SKM-1 (cell line): Measurements from ENCODE around the gene ANO1.

Experiments
- DNase-seq: peaks from one replicate; lab custom pipeline; 2025; ENCODE audit not compliant: unreplicated experiment; lab: John Stamatoyannopoulos, UW

Gene ANO1

DNA sequence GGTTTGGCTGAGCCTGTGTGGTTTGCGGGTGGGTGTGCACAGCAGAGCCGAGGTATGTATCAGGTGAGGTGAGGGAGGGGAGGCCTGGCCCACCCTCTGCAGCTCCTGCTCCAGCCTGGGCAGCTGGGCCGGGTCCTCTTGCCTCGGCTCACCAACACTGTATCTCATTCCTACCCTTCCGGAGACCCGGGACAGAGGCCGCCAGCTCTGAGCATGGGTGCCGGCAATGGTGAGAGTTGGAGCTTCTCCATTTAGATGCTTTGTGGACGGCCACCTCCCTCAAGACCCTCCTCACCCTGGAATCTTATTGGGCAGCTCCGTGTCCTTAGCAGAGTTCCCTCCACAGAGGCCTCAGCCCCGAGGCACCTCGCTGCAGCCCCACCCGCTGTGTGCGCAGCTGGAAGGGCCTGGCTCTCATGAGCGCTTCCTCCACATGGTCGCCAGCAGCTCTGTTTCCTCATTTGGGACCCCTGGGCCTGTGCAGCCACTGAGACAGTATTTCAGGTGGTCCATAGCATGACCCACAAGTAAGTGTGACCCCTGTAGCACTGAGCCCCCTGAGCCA lies 55.7 kb downstream of the ANO1 start:
- DNase-seq = no peak

DNA sequence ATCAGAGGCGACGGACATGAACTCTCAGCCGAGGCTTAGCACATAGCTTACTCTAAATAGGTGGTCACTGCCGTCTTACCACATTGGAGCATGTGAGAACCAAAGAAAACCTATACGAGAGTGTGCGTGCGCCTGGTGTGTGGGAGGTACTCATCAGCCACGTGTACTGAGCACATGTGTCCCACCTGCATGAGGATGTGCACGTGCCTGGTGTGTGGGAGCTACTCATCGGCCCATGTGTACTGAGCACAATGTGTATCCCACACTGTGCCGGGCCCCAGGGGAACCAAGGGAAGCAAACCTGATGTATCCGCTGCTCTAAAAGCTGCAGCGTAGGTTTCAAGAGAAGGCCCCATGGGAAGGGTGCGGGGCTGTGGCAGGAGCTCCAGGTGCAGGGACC lies 56.4 kb downstream of the ANO1 start:
- no peak for DNase-seq

DNA sequence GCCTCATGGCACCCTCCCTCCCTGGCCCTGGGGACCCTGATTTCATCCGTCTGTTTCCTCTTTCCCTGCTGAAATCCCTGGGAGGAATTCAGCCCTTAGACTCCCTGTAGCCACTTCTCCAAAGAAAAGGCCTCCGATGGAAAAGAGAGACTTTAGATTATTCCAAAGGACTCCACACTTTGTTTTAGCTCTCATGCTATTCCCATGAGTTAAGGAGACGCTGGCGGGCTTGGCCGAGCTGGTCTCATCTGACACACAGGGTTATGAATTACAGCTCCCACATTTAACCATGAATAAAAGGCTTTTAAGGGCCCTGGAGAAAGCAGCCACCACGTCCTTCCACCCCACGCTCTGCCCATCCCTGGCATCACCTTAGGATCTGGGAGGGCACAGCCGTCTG lies 57.0 kb downstream of the ANO1 start:
- DNase-seq = no peak

DNA sequence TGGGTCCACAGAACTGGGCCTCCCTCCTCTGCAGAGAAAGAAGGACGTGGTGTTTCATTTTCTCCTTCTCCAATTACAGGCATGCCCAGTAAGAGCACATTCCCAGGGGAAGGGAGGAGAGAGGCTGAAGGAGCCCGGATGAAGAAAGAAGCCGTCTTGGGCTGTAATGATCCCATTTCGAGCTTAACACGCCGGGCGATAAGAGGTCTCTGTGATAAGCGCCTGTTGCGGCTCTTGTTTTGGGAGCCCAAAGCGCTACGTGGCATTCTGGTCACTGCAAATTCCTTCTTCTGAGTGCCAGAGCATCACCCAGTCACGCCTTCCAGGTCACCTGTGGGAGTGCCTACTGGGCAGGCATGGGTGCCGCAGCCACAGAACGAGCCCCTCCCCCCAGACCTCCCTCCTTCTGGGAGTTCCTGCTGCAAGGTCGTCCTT lies 57.5 kb downstream of the ANO1 start:
- no peak for DNase-seq

DNA sequence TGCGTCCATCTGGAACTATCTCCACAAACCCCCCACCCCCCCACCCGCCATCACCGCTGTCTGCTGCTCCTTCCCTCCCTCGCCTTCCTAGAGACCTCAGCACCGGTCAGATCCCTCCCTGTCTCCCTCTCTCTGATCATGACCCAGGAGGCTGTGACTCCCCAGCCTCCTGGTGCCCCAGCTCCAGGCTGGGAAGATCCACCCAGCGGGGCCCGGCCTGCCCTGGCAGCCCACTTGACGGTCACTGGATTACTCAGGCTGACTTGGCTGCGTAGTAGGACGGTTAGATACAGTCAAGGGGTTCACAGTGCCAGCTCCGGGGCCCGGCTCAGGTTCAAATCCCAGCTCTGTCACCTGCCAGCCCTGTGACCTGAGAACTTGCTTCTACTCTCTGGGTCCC lies 59.3 kb downstream of the ANO1 start:
- no peak for DNase-seq

DNA sequence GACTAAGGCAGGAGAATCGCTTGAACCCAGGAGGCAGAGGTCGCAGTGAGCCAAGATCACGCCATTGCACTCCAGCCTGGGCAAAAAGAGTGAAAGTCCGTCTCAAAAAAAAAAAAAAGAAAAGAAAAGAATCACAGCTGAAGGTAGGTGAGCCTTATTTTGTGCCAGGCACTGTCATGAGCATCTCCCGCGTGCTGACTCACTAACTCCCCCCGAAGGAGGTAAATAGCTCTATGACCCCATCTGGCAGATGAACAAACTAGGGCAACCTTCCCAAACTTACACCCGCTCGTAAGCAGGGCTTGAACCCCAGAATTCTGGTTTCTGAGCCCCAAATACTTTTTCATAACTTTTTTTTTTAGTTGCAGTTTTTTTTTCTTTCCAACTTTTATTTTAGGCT lies 60.3 kb downstream of the ANO1 start:
- DNase-seq = no peak

DNA sequence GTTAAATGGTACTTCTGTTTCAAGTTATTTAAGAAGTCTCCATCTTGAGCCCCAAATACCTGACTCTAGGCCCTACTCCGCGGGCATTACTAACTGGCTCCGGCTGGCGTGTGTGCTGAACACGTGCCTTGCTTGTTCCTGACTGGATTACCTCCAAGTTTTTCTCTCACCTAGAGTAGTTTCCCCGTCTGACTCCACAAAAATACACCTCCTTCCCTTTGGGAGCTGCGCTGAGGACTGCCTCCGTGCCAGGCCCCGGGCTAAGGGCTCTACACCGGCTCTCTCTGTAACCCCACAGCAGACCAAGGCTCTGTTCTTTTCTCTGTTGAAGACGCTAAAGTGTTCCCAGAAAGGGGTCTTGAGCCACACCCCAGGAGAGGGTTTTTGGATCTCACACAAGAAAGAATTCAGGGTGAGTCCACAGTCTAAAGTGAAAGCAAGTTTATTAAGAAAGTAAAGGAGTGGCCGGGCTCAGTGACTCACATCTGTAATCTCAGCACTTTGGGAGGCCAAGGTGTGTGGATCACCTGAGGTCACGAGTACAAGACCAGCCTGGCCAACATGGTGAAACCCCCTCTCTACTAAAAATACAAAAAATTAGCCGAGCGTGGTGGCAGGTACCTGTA lies 61.8 kb downstream of the ANO1 start:
- no peak for DNase-seq

DNA sequence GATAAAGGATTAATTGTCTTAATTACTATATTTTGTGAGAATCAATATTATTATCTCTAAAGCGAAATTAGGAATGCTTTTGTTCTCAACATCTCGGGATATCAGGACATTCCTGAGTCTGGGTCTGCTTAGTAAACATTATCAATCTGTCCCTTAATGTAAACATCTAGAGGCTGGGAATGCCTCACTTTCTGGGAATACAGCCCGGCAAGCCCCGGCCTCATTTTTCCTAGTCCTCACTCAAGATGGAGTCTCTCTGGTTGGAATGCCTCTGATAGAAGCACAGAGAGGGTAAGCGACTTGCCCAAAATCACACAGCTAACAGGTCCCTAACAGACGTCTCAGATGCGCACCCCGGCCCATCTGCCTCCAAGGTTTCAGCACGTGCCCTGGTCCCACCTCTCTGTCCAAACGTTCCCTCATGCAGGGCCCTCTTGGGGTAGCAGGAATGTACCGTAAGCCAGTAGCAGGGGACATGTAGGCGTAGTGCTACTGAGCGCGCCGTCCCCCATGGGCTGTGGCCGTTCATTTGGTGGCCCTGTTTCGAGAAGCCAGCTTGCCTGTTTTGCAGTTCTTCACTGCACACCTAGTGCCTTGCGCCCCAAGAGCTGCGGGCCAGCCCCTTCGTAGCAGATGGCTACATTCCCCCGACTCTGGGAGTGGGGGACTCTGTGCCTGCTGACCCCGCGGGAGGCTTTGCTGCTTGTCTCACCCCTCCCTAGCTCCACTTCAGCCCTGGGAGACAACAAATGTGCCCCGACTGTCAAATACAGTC lies 62.8 kb downstream of the ANO1 start:
- no peak for DNase-seq

DNA sequence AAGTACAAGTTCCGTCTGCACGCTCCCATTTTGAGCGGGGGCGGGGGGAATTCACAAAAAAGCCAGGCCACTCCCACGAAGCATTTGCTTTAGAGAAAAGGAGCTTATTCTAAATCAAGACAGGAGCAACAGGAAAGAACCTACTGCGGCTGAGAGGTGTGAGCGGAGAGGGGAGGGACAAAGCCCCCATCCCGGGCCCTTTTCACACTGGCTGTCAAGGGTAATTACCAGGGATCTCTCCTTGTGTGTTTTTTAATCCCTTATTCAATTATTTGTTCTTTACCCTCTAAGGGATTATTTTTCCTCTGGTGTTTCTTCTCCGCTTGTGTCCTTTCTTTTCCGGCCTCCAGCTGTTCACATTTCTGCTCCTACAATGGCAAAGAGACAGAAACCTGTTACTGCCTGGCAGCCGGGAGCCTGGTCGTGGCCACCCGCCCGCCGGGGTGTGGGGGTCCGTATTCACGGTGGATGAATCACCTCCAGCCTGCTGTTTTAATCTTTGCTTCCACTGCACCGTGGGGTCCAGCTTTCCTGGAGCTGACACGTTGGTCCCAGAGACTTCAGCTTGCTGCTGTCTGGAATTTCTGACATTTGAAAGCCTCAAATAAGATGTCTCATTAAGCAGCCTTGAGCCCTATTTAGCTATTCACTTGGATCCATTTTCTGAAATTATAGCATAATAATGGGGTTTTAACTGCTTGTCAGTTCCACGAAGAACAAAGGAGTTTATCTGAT lies 63.5 kb downstream of the ANO1 start:
- no peak for DNase-seq

DNA sequence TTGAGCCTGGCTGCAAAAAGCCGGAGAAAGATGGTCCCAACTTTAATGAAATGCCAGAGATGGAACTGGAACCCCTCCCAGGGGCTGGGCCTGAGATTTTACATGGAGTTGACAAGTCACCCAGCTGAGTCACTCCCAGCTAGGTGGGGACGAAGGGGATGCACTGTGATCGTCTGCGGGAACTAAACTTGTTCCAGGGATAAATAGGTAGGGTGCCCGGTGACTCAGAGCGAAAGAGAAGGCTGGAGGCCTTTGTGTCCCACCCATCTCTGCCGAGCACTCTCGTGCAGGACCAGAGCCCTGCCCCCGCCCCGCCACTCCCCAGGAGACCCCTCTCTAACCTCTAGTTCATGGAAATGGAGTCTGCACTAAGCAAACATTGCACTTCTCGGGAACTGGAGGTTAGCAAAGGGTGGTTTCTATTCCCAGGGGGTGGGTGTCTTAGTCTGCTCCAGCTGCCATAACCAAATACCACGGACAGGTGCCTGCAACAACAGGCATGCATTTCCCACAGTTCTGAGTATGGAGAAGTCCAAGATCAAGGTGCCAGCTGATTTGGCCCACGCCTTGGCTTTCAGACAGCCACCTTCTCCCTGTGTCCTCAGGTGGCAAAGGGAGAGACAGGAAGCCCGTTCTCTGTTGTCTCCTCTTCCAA lies 64.2 kb downstream of the ANO1 start:
- no peak for DNase-seq

DNA sequence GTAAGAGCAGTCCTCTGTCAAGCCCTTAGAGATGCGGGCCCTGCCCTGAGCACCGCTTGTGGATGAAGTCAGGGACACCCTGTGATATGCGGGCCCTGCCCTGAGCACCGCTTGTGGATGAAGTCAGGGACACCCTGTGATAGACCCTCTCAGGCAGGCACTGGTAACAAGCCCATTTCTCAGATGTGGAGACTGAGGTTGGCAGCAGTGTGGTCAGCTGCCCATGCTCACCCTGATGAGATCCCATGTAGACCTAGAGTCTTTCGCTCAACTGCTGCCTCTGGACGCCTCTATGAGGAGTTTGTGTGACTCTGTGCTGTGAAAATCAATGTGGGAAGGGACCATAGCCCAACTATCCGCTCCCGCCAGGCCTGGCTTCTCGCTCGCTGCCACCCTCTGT lies 66.1 kb downstream of the ANO1 start:
- no peak for DNase-seq

DNA sequence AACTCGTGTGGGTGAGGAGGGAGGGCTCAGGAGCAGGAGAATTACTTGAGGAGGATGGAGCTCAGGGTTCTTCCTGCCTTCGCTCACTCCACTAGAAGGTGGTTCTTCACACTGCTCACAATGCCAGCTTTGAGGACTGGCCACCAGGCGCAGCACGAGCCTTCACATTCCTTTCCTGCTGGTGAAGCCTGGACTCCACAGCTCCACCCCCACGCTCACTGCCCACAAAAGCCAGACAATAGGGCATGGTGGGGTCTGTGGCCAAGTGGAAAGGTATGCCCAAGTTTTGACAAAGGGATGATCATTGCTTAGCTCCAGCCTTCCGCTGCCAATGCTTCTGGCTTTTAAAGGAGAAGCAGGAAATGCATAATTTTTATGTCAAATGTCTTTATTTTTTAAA lies 67.0 kb downstream of the ANO1 start:
- no peak for DNase-seq

DNA sequence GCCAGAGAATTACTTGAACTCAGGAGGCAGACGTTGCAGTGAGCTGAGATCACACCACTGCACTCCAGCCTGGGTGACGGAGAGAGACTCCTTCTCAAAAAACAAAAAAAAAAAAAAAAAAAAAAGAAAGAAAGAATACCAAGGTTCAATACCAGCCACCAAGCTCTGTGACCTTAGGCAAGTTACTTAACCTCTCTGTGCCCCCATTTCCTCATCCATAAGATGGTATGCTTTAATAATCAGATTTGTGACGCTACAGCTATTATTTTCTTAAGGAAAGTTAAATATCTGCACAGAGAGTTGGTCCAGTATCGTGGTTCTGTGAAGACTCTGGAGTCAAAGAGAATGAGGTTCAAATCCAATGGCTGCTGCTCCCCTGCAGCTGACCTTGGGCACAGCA lies 67.7 kb downstream of the ANO1 start:
- DNase-seq = no peak

DNA sequence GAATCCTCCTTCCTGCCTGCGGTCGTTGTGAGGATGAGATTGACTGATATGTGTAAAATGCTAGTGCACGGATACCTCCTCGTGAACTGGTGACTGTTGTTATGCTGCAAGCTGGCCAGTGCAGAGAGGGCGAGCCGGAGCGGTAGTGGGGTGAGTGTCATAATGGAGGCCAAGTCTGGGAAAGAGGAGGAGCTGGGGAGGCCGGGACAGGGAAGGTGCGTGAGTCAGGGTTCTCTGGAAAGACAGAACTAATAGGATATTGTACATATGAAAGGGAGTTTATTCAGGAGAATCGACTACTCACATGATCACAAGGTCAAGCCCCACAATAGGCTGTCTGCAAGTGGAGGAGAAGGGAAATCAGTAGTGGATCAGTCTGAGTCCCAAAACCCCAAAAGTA lies 68.2 kb downstream of the ANO1 start:
- DNase-seq = no peak

DNA sequence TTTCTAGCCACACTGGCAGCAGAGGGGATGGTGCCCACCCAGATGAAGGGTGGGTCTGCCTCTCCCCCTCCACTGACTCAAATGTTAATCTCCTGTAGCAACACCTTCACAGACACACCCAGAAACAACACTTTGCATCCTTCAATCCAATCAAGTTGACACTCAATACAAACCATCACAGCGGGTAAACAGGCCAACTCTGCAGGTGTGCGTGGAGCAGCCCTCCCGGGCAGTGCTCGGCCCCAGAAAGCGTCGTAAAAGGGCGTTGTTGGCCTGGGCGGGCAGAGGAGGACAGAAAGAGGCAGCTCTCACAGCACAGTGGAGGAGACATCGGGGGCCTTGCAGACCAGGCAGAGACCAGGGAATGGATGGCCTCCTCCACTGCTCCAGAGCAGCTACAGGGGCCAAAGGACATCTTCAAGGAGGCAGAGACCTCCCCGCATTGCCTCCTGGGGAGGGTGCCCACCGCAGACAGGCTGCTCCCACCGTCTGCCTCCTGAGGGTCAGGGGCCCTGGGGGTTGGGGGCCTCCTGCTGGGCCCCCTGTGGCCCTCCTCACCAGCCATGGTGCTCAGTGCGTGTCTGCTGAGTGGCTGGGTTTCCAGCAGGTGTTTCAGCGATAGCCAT lies 68.9 kb downstream of the ANO1 start:
- DNase-seq = no peak

DNA sequence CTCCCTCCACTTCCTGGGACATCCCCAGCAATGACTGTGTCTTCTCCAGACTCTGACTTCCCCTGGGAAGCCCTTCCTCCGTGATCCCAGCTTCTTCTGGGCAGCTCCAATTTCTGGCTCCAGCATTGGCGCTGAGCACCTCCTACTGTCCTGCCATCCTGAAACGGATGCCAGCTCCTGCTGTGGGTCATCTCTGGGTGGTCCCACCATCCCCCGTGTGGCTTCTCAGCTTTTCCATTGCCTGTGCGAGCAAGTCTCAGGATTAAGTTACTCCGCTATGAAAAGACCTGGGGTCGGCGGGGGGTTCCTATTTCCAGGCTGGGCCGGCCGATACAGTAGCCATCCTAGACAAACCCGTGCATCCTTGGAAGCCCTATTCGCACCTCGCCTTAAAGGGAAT lies 69.6 kb downstream of the ANO1 start:
- no peak for DNase-seq

DNA sequence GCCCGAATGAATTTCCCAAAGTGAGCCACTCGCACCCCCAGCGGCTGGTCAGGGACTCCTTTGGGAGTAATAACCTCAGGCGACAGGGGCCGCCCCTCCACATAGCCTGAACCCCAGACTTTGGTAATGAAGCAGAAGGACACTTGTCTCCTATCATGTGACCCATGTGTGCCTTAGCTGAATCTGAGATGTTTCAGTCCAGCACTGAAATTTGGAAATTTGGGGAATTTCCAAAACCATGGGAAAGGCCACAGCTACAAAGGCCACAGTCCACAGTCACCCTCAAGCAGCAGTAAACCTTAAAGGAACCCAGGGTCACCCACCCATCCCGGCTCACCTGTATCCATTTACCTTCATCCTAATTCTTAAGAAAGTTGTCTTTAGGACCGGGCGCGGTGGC lies 73.6 kb downstream of the ANO1 start:
- no peak for DNase-seq

DNA sequence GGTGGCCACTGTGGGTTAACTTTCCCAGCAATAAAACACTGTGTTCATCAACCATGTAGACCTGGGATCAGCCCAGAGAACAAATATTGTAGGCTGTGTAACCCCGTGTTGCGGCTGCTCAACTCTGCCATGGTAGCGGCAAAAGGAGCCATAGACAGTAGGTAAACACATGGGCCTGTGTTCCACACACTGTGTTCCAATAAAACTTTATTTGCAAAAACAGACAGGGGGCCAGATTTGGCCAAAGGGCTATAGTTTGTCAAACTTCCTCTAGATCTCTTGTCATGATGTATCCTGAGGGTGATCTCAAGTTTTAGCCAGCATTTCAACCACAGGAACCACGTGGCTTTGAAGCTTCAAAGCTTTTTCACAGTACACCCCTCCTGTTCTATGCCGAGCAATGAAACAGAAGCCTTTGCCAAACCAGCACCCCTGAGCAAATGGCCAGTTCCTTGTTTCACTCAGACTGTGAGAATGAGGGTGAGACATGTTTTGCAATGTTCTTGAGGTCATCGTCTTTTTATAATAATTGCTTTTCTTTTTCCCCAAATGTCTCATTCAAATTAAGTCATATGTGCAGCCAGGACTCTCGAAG lies 75.1 kb downstream of the ANO1 start:
- DNase-seq = no peak

DNA sequence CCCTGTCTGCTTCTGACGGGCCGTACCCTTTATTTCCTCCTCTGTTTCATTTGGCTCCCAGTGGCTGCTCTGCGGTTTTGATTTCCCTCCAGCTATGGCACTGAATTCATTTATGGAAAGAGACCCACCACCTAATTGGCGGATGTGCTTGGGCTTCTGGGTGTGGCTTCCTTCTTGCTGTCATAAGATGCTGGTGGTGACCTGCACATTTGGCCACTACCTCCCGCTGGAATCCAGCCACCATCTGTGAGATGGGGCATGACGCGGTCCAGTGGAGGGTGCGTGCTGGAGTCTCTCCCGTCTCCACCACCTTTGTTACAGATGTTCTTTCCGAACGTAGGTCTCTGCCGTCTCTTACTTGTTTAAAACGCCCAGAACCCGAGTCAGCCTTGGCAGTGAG lies 77.3 kb downstream of the ANO1 start:
- DNase-seq = no peak

DNA sequence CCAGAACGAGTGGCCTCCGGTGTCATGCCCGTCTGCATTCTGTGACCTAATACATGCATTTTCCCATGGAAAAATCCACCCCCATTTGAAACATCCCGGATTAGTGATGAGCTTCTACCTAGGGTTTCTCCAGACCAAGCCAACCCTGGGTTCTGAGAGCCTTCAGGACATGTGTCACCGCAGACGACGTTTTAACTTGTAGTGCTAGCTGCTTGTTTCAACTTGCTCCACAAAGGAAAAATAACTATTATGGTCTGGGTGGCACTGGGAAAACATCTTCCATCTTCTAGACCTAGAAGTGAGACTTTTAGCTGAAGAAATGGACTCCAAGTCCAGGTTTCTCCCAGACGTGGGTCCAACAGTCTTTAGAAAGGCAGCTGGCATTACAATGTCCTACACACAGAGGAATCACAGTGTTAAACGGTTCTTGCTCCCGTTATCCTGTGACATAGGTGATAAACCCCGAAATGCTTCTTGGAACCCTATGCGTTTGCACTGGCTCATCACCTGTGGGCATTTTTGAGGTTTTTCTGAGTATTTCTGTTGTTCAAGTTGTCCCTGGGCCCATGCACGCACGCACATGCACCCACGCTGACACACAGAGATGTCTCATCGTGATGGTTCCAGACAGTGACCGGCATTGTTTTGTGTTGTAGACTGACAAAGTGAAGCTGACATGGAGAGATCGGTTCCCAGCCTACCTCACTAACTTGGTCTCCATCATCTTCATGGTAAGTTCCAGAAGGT lies 78.3 kb downstream of the ANO1 start:
- DNase-seq = no peak
